Peyer's patch (tissue), 4 donors: Measurements from ENCODE around the gene SGPL1.

Experiments
- CTCF ChIP-seq, 6 experiments: fragments of 450-650 bp in 4 of 6; fragments of 200-600 bp in 2 of 6; sonication (generic) in 1 of 6; IDR thresholded peaks; one replicate each; pipeline ENCODE4 v1.5.1; 2017 to 2019; ENCODE audit warnings: antibody characterized with exemption in 6 of 6, mild to moderate bottlenecking in 3 of 6, moderate library complexity in 1 of 6
- POLR2A ChIP-seq, 2 donors: fragments of 450-650 bp; IDR thresholded peaks; one replicate each; pipeline ENCODE4 v1.5.1; 2017; ENCODE audit warnings: antibody characterized with exemption in 2 of 2, mild to moderate bottlenecking in 2 of 2, moderate library complexity in 2 of 2

GRCh38 chr10:70887804-70888800 is 72.4 kb downstream of the SGPL1 start, which contains the start of gene PCBD1:
- TF ChIP-seq CTCF (IDR thresholded peaks at IDR 0.05) (no peak), POLR2A (IDR thresholded peaks at IDR 0.05) (peak; percentile 21 to 48)
